Naive thymus-derived CD4-positive, alpha-beta T cell (primary cell): ENCODE results near the gene CERS4. TPM values are rescaled to one million over a fixed set of nuclear protein-coding genes. Genes with fewer than 3 reads are reported as not detected.
"Not testable (repeated sequence)": the region's sequence is repeated elsewhere in the genome, so short reads cannot be mapped to it uniquely, and the experiment has no call there.

Experiments
- ATAC-seq: fragments of 150-1000 bp; cut with Tn5 transposase; 2 replicates; pipeline ENCODE4 v1.10.0; 2021; ENCODE audit warnings: mild to moderate bottlenecking, moderate library complexity
- CTCF ChIA-PET: fragments of 350-600 bp; sonication (Branson Sonifier 250); formaldehyde crosslinking; loops from one replicate; lab custom pipeline; 2021; ENCODE audit warnings: antibody characterized with exemption; lab: Charles Lee
- POLR2A ChIA-PET: fragments of 350-600 bp; sonication (Branson Sonifier 250); formaldehyde crosslinking; loops from one replicate; lab custom pipeline; 2021; ENCODE audit warnings: antibody characterized with exemption, inconsistent platforms; lab: Charles Lee
- DNase-seq, 9 donors: peaks; one replicate each; pipeline versions ENCODE4 v3.0.0 to v3.0.0-alpha.2; 2020 to 2022; ENCODE audit warnings: mixed read lengths in 1 of 9
- H3K27ac ChIP-seq: one replicate; pipeline ENCODE4 v1.7.0; 2013; ENCODE audit warnings: mild to moderate bottlenecking, low read depth, low read length, moderate library complexity
- H3K27me3 ChIP-seq, 2 donors: one replicate each; pipeline ENCODE4 v1.7.0; 2013; ENCODE audit warnings: low read length in 2 of 2, mild to moderate bottlenecking in 2 of 2, moderate library complexity in 2 of 2; ENCODE audit not compliant: control insufficient read depth in 2 of 2, insufficient read depth in 2 of 2
- H3K36me3 ChIP-seq, 3 experiments: 1 replicate in 2 of 3; 2 replicates in 1 of 3; pipeline ENCODE4 v1.7.0; 2013; ENCODE audit warnings: low read length in 3 of 3, mild to moderate bottlenecking in 3 of 3, moderate library complexity in 1 of 3; ENCODE audit not compliant: insufficient read depth in 3 of 3, control insufficient read depth in 2 of 3
- H3K4me1 ChIP-seq, 2 donors: one replicate each; pipeline ENCODE4 v1.7.0; 2013; ENCODE audit warnings: low read length in 2 of 2, mild to moderate bottlenecking in 2 of 2, moderate library complexity in 1 of 2; ENCODE audit not compliant: control insufficient read depth in 2 of 2, insufficient read depth in 2 of 2
- H3K4me3 ChIP-seq: 2 replicates; pipeline ENCODE4 v1.7.0; 2013; ENCODE audit warnings: mild to moderate bottlenecking, low read length
- H3K9me3 ChIP-seq, 3 experiments: 1 replicate in 2 of 3; 2 replicates in 1 of 3; pipeline ENCODE4 v1.7.0; 2013; ENCODE audit warnings: low read length in 3 of 3; ENCODE audit not compliant: control insufficient read depth in 2 of 3
- H3K27ac Mint-ChIP-seq, 9 donors: one replicate each; pipeline ENCODE4 v1.8.0; 2020 to 2022; ENCODE audit warnings: mixed read lengths in 9 of 9, mild to moderate bottlenecking in 8 of 9, moderate library complexity in 5 of 9, inconsistent platforms in 2 of 9
- H3K27me3 Mint-ChIP-seq, 5 donors: one replicate each; pipeline ENCODE4 v1.8.0; 2021 to 2022; ENCODE audit warnings: mixed read lengths in 5 of 5, mild to moderate bottlenecking in 1 of 5
- H3K36me3 Mint-ChIP-seq, 5 donors: one replicate each; pipeline ENCODE4 v1.8.0; 2020 to 2022; ENCODE audit warnings: mixed read lengths in 5 of 5, mild to moderate bottlenecking in 3 of 5, inconsistent platforms in 1 of 5
- H3K4me1 Mint-ChIP-seq, 7 donors: one replicate each; pipeline ENCODE4 v1.8.0; 2020 to 2022; ENCODE audit warnings: mixed read lengths in 7 of 7, mild to moderate bottlenecking in 3 of 7, inconsistent platforms in 1 of 7
- H3K4me3 Mint-ChIP-seq, 10 donors: one replicate each; pipeline ENCODE4 v1.8.0; 2020 to 2022; ENCODE audit warnings: mild to moderate bottlenecking in 10 of 10, mixed read lengths in 10 of 10, moderate library complexity in 6 of 10, inconsistent platforms in 2 of 10
- H3K9me3 Mint-ChIP-seq, 11 donors: one replicate each; pipeline ENCODE4 v1.8.0; 2020 to 2022; ENCODE audit warnings: mixed read lengths in 11 of 11, mild to moderate bottlenecking in 4 of 11, inconsistent platforms in 1 of 11, moderate library complexity in 1 of 11
- intact Hi-C, 2 donors: fragments of 100-400 bp; cut with micrococcal nuclease; formaldehyde crosslinking; loops; one replicate each; pipeline ENCODE4 v1.15.1; 2023
- polyA plus RNA-seq, 2 donors: library from polyadenylated mRNA; unstranded; fragments of 300-500 nt; fragmentation: Illumina TruSeq; gene quantifications; one replicate each; pipeline ENCODE4 v1.2.3, GENCODE V29; 2021
- total RNA-seq, 6 experiments: library from RNA in 5 of 6; stranded (reverse) in 5 of 6; gene quantifications; 1 replicate in 5 of 6; 2 replicates in 1 of 6; pipeline ENCODE4 v1.2.3 and lab custom pipeline; 2021 to 2026

The CERS4 gene
- total and polyA plus RNA-seq, 7 experiments from 2014 or later = 11.2 to 32.4 (median 21.9) TPM

DNA sequence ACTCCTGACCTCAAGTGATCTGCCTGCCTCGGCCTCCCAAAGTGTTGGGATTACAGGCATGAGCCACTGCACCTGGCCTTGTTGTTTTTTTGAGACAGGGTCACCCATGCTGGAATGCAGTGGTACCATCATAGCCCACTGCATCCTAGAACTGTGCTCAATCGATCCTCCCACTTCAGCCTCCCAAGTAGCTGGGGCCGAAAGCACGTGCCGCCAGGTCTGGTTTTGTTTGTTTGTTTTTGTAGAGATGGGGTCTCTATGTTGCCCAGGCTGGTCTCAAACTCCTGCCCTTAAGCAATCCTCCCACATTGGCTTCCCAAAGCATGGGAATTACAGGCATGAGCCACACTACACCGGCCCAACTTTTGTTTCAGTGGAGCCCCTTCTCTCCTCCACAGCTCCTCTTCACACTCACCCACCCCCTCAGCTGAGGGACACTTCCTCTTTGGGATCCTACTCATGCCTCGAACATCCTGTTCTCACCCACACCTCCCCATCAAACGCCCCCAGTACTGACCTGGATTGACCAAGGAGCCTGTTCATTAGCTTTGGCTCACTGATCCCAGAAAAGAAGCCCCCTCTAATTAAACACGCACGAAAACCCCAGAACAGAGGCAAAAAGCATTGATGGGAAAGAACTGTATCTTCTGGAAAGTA lies 12.8 kb upstream of the CERS4 start:
- intact Hi-C loops = no loop called here
- Histone ChIP-seq H3K4me3 (no peak overlapping the region), H3K27me3 (no peaks in the 10 kb centered on the region), H3K36me3 (no peaks in the 10 kb centered on the region), H3K4me1 (peaks cover 15 to 20% of the 10 kb centered on the region in 2 donors), H3K9me3 (no peaks in the 10 kb centered on the region), H3K27ac (no peak overlapping the region)
- Mint-ChIP-seq H3K9me3 (peaks cover 0 to 2% (median 0%) of the 10 kb centered on the region in 11 donors), H3K27ac (peak overlapping the region; percentile 11 to 94 (median 78)), H3K4me1 (peaks cover 42 to 52% (median 49%) of the 10 kb centered on the region in 7 donors), H3K4me3 (peak overlapping the region in 7 of 10 donors; percentile 17 to 61 (median 37)), H3K36me3 (peaks cover 0 to 5% (median 0%) of the 10 kb centered on the region in 5 donors), H3K27me3 (peaks cover 0 to 8% (median 0%) of the 10 kb centered on the region in 5 donors)
- no peak for ATAC-seq
- ChIA-PET CTCF (interaction anchor here (3.0 kb wide), 1 partner anchor 13 kb away, joined by 9 read pairs; the partner anchor contains the start of gene CERS4), POLR2A (interaction anchor here (0.9 to 3.2 kb wide), 3 partner anchors 13 to 18 kb away, joined by 3 to 17 read pairs (median 7); partner anchors contain the start of gene CERS4)
- DNase-seq = no peak

DNA sequence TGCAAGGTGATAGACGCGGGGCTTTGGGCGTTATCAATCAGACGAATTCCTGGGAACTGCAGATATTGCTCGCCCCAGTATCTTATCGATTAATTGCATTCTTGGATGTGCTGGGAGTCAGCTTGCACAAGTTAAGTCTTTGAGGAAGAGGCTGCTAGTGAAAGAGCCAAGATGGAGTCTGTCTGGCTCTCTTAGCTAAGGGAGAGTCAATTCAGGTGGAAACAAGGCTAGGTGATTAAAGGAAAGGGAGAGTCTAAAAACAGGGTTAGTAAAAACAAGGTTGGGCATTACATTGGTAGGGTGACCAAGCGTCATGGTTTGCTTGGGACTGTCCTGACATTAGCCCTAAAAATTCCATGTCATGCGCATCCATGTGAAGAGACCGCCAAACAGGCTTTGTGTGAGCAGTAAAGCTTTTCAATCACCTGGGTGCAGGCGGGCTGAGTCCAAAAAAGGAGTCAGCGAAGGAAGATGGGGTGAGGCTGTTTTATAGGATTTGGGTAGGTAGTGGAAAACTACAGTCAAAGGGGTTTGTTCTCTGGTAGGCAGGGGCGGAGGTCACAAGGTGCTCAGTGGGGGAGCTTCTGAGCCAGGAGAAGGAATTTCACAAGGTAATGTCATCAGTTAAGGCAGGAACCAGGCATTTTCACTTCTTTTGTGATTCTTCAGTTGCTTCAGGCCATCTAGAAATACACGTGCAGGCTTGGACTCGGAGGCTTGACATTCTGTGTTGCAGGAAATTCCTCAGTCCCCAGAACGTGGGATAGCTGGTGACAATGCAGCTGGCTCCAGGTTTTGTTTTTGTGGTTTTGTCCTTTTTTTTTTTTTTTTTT lies 5.7 kb upstream of the CERS4 start:
- ATAC-seq, DNase-seq, CTCF ChIA-PET, H3K27me3 ChIP-seq, H3K36me3 Mint-ChIP-seq, H3K36me3 ChIP-seq, H3K9me3 ChIP-seq, H3K9me3 Mint-ChIP-seq, H3K4me1 ChIP-seq, intact Hi-C loops, H3K27ac ChIP-seq, H3K4me3 ChIP-seq, H3K4me1 Mint-ChIP-seq, H3K4me3 Mint-ChIP-seq: not testable (repeated sequence)
- H3K27ac Mint-ChIP-seq = peak overlapping the region in 1 of 9 donors; percentile 46
- H3K27me3 Mint-ChIP-seq = peaks cover 0 to 29% (median 0%) of the 10 kb centered on the region in 5 donors
- POLR2A ChIA-PET = interaction anchor here (1.5 kb wide), 1 partner anchor 21 kb away, joined by 3 read pairs; no protein-coding TSS in a partner anchor

DNA sequence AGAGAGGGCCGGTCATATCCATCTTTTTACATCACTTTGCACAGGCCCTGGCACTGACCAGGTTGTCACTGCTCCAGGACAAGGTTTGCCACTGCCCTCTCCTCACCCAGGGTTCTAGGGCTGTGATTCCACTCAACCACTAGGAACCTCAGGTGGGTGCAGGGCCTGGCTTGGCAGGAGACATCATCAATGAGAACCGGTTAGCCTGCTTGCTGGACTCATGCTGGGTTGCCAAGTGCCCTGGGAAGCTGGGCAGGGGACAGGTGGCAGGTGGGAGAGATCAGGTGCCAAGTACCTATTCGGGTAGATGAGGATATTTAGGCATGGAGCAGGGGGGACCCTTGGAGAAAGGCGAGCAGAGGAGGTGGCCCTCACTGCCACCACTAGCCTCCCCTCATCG lies 4.2 kb upstream of the CERS4 start:
- H3K4me3 Mint-ChIP-seq = peak overlapping the region in 1 of 10 donors; percentile 29
- no peaks in the 10 kb centered on the region for H3K9me3 Mint-ChIP-seq
- Histone ChIP-seq H3K36me3 (peaks cover 0 to 6% (median 0%) of the 10 kb centered on the region in 3 experiments), H3K9me3 (no peaks in the 10 kb centered on the region), H3K4me3 (no peak overlapping the region), H3K27ac (no peak overlapping the region), H3K27me3 (no peaks in the 10 kb centered on the region), H3K4me1 (peaks cover 0 to 4% of the 10 kb centered on the region in 2 donors)
- H3K36me3 Mint-ChIP-seq = peaks cover 0 to 3% (median 0%) of the 10 kb centered on the region in 5 donors
- peak overlapping the region in 1 of 9 donors; percentile 65 for H3K27ac Mint-ChIP-seq
- ATAC-seq = no peak
- intact Hi-C loops = loop anchor here in 1 of 2 donors (5.0 kb wide), 1 partner anchor 47 kb away; no protein-coding TSS in a partner anchor
- DNase-seq = no peak
- ChIA-PET CTCF (no interaction called here), POLR2A (interaction anchor here (0.6 kb wide), 1 partner anchor 35 kb away, joined by 3 read pairs; no protein-coding TSS in a partner anchor)
- H3K27me3 Mint-ChIP-seq = peaks cover 0 to 29% (median 0%) of the 10 kb centered on the region in 5 donors
- peaks cover 2 to 8% (median 3%) of the 10 kb centered on the region in 7 donors for H3K4me1 Mint-ChIP-seq

DNA sequence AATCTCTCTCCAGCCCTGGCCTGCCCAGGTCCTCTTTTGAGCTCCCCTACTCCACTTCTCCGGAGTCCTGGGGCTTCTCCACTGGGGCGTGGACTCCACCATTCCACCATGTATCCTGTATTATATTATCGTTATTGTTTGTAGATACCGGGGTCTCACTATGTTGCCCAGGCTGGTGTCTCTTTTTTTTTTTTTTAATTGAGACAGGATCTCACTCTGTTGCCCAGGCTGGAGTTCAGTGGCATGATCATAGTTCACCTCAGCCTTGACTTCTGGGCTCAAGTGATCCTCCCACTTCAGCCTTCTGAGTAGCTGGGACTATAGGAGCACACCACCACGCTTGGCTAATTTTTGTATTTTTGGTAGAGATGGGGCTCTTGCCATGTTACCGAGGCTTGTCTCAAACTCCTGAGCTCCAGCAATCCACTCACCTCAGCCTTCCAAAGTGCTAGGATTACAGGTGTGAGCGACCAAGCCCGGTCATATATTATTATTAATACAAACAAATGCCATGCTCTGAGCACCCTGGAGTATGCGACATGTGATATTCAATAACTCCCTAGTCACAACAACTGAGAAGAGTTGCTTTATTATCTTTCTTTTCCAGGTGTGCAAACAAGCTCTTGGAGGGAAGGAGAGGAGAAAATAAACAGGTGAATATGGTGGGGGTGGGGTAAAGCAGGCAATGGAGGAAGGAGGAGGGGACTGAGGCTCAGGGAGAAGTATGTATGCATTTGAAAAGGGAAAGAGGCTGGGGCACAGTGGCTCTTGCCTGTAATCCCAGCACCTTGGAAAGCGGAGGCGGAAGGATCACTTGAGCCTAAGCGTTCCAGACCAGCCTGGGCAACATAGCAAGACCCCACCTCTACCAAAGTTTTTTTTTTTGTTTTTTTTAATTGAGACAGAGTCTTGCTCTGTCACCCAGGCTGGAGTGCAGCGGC lies 2.8 kb upstream of the CERS4 start:
- ATAC-seq = no peak
- H3K27ac ChIP-seq = no peak overlapping the region
- no peak for DNase-seq
- H3K9me3 ChIP-seq = no peaks in the 10 kb centered on the region
- Mint-ChIP-seq H3K36me3 (peaks cover 0 to 7% (median 0%) of the 10 kb centered on the region in 5 donors), H3K9me3 (no peaks in the 10 kb centered on the region), H3K27me3 (peaks cover 0 to 21% (median 0%) of the 10 kb centered on the region in 5 donors), H3K4me3 (peak overlapping the region in 1 of 10 donors; percentile 33), H3K4me1 (peaks cover 10 to 16% (median 13%) of the 10 kb centered on the region in 7 donors), H3K27ac (no peak overlapping the region)
- CTCF ChIA-PET = interaction anchor here (0.6 kb wide), 1 partner anchor 48 kb away, joined by 3 read pairs; no protein-coding TSS in a partner anchor
- H3K27me3 ChIP-seq = no peaks in the 10 kb centered on the region
- peaks cover 5 to 17% of the 10 kb centered on the region in 2 donors for H3K4me1 ChIP-seq
- H3K36me3 ChIP-seq = peaks cover 0 to 6% (median 0%) of the 10 kb centered on the region in 3 experiments
- POLR2A ChIA-PET = interaction anchor here (1.0 to 1.4 kb wide), 3 partner anchors 11 to 36 kb away, joined by 3 to 4 read pairs (median 3); no protein-coding TSS in a partner anchor
- no peak overlapping the region for H3K4me3 ChIP-seq
- intact Hi-C loops = loop anchor here in 1 of 2 donors (5.0 kb wide), 1 partner anchor 46 kb away; no protein-coding TSS in a partner anchor

DNA sequence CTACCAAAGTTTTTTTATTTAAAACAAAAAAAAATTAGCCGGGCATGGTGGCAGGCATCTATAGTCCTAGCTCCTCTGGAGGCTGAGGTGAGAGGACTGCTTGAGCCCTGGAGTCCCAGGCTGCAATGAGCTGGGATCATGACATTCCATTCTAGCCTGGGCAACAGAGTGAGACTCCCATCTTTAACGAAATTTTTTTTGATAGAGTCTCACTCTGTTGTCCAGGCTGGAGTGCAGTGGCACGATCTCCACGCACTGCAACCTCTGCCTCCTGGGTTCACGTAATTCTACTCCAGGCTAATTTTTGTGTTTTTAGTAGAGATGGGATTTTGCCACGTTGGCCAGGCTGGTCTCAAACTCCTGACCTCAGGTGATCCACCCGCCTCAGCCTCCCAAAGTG lies 1.8 kb upstream of the CERS4 start:
- H3K4me3 ChIP-seq, H3K9me3 ChIP-seq, H3K27me3 ChIP-seq, H3K27ac ChIP-seq, CTCF ChIA-PET, H3K27ac Mint-ChIP-seq, ATAC-seq, H3K36me3 ChIP-seq, H3K9me3 Mint-ChIP-seq, DNase-seq: not testable (repeated sequence)
- intact Hi-C loops = loop anchor here in 1 of 2 donors (5.0 kb wide), 1 partner anchor 45 kb away; no protein-coding TSS in a partner anchor
- H3K4me3 Mint-ChIP-seq = peak overlapping the region in 3 of 10 donors; percentile 38 to 84 (median 56)
- peaks cover 0 to 12% (median 0%) of the 10 kb centered on the region in 5 donors for H3K36me3 Mint-ChIP-seq
- peaks cover 5 to 17% of the 10 kb centered on the region in 2 donors for H3K4me1 ChIP-seq
- H3K4me1 Mint-ChIP-seq = peaks cover 18 to 25% (median 21%) of the 10 kb centered on the region in 7 donors
- POLR2A ChIA-PET = interaction anchor here (0.7 to 1.4 kb wide), 3 partner anchors 9 to 25 kb away, joined by 3 to 7 read pairs (median 4); no protein-coding TSS in a partner anchor
- peaks cover 0 to 14% (median 0%) of the 10 kb centered on the region in 5 donors for H3K27me3 Mint-ChIP-seq
